Lung microvascular endothelial cell (primary cell): ENCODE data around the gene IKZF2. TPM values are rescaled to one million over a fixed set of nuclear protein-coding genes. Genes with fewer than 3 reads are reported as not detected.

ENCODE experiments used
- DNase-seq, 2 donors: peaks; one replicate each; pipeline versions ENCODE4 v3.0.0 to v3.0.0-alpha.2; 2010; ENCODE audit warnings: low read depth in 2 of 2
- total RNA-seq: library from RNA; depleted of rRNA; stranded (reverse); fragments of >200 nt; gene quantifications from 2 replicates; pipeline ENCODE4 v1.2.1, GENCODE V29; 2014

Gene IKZF2
- total RNA-seq, 1 donor from 2014 or later, result 1.4 TPM

DNA sequence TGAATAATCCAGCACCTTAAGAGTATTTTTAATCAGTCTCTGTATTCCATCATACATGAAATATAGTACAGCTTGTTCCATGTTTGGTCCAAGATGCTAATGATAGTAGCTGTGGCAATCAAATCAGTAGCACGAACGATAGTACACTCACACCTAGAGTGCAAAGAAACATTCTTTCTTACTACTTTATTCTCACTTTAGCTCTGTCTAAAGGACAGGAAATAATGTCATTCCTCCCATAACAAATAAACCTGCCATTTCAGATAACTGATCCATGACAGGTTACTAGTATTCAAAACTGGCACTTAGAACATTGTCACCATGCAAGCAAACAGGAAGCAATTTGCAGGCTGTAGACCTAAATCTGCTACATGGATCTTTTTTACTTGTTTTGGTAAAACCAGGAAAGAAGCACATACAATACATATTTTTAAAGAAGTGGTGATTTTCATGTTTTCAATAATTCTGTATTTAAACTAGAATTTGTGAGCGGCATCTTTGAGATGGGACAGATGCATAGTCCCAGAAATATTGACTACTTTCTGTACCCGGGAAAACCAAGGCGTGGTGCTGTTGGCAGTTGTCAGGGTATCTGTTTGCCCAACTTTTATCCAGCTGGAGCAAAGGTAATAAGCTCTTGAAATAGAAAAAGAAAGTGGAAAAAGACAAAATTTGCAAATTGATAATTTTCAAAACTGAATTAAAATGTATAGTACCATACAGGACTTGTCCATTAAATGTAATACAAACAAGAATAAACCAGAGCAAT is 49.5 kb downstream of the IKZF2 start:
- no peak for DNase-seq

GRCh38 chr2:213101109-213101508 is 50.3 kb downstream of the IKZF2 start:
- DNase-seq, result no peak

DNA sequence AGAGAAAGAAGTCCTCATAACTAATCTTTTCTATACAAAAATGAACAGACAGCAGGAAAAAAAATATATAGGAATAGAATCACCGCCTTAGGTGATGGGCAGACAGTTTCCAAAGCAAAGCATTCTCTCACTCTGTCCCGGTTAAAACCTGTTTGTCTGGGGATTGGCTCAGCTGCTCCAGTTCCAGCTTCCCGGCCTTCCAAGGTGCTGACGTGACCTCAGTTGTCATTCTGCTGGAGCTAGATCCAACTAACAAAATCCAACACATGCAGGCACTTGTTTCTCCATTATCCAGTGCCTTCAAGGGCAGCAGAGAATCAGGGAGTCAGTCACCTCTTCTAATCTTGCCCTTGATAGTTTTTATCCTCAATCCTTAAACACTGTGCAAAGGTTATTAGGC is 52.8 kb downstream of the IKZF2 start:
- no peak for DNase-seq

GRCh38 chr2:213091765-213092164 is 59.6 kb downstream of the IKZF2 start:
- no peak for DNase-seq

- no peak for DNase-seq
Observed at GRCh38 chr2:213090772-213091171, 60.6 kb downstream of the IKZF2 start.

DNA sequence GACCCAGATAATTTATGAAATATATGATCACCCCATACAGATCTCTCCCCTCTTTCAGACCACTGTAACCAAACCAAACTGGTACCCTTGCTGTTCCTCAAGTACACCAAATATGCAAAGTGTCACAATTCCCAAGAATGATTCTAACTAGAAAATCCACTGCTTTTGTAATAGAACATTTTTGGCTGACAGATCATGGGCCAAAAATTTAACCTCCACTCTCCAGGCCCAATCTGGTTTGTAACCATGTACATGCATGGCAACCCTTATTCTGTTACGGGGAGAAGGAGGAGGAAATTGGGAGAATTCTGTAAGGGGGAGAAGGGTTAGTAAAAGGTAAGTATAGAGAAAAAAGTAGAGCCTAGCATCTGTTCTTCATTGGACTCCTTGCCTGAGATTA is 62.0 kb downstream of the IKZF2 start:
- no peak for DNase-seq

GRCh38 chr2:213087040-213087439 is 64.4 kb downstream of the IKZF2 start:
- DNase-seq, result no peak

DNA sequence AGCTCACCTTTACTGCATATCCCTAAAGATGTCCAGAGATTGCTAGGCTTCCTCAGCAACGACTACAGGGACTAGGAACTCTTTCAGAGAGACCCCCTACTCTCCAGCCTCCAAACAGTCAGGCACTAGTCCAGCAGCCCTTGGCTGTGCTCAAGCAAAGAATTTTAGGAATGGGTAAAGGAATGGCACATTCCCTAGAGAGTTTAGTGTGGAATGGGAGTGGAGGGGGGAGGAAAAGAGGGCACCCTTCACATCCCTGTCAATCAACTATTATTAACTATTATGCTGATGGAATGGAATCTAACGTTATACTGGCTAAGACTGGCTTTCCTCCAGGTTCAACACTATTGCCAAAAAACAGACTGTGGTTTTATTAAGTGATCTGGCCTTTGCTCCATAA is 64.8 kb downstream of the IKZF2 start:
- peak in 1 of 2 donors; percentile 10 for DNase-seq

- DNase-seq, result no peak
Observed at GRCh38 chr2:213086050-213086449, 65.4 kb downstream of the IKZF2 start.

GRCh38 chr2:213085538-213085937 is 65.9 kb downstream of the IKZF2 start:
- DNase-seq, result no peak

GRCh38 chr2:213084261-213084660 is 67.2 kb downstream of the IKZF2 start:
- no peak for DNase-seq

- no peak for DNase-seq
Observed at GRCh38 chr2:213080969-213081617, 70.3 kb downstream of the IKZF2 start.

DNA sequence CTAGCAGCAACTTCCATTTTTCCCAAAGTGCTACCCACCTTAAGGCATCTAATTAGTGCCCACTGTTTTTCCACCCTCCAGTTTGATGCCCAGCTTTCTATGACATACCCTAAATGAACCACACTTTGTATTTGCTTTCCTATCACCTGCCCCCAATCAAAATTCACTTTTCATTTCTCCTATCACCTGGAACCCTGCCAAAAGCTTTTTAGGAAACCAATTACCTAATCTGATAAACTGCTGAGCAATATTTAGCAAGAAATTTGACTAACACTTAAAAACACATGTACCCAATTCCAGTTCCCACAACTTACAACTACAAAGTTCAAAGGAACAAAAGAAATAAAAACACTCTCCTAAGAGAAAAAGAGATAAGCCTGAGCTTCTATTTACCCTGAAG is 71.7 kb downstream of the IKZF2 start:
- no peak for DNase-seq

- no peak for DNase-seq
Observed at GRCh38 chr2:213078686-213079085, 72.7 kb downstream of the IKZF2 start.

- DNase-seq, result no peak
Observed at GRCh38 chr2:213069531-213069930, 81.9 kb downstream of the IKZF2 start.

GRCh38 chr2:213068676-213069359 is 82.6 kb downstream of the IKZF2 start:
- DNase-seq, result no peak

- DNase-seq, result no peak
Observed at GRCh38 chr2:213067888-213068287, 83.5 kb downstream of the IKZF2 start.

- no peak for DNase-seq
Observed at GRCh38 chr2:213066443-213066743, 85.0 kb downstream of the IKZF2 start.

DNA sequence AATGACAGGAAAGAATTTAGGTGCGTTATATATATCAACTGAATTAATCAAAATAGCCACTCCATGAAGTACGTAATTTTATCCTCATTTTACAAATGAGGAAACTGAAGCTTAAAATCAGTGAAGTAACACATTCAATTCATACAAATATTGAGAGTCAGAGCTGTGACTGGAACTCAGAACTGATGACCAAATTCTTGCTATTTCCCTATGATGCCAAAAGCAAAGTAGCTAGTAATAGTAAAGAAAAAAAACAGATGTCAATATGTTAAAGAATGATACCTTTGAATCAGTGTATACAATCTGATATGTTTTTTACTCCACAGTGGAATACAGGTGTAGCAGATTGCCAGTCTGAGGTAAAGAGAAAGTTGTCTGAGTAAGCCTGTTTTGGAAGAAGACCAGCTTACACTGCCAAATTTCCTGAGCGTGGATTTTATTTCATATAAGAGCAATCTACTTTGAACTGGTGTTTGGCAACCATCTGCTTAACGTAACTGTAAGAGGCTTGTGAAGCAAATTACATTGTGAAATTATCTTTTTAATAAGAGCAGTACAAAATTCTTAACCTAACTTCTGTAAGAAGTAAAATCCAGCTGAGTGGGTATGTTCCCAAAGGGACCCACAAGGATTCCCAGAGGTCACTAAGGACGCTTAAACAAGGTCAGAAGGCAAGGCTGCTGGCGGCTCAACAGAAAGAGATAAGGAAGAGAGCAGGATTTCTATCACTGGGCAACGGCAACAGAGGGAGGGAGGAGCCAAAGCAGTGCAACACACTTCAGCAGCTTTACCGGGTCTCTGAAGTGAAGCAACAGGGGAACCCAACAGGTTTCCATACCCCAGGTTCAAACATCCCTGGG is 85.6 kb downstream of the IKZF2 start:
- DNase-seq, result peak in 1 of 2 donors; percentile 8

DNA sequence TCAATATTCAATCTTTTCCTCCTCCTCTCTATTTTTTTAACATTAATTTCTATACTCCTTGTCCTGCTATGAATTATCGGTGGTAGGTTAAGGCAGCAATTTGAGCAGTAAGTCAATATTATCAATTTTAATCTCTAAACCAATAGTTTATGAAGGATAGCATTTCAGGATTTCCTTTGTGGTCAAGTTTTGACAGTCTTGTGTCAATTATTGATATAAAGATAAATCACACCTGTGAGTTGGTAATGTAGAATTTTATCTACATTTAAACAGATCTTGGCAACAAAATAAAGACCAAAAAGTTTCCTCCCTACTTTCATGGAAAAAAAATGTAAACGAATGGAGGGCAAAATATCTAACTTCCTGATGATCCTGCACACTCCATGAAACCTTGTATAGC is 87.3 kb downstream of the IKZF2 start:
- DNase-seq, result no peak

DNA sequence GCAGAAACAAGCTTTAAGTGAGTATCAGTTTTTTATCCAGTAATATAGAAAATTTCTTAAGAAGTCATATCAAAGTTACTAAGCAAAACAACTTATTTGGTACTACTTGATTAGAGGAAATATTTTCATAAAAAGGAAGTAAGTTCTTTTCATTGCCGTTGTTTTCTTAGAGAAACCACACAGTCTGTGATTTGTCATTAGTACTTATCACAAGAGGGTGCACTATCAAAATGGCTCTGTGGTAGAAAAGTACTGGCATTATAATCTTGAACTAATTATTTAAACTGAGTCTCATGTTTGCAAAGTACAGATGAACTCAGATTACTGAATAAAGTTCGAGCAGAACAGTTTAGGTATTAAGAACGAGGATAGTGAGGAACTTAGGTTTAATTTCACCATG is 93.4 kb downstream of the IKZF2 start:
- no peak for DNase-seq

- DNase-seq, result no peak
Observed at GRCh38 chr2:213046431-213046830, 105.0 kb downstream of the IKZF2 start.
